IMR-90 (cell line): Measurements from ENCODE around the gene TNNT1. TPM values are rescaled to one million over a fixed set of nuclear protein-coding genes. Genes with fewer than 3 reads are reported as not detected.

ENCODE experiments used
- ATAC-seq: fragments of 200-7000 bp; cut with Tn5 transposase; 2 replicates; pipeline ENCODE4 v1.9.1; 2020; ENCODE audit warnings: low read depth, mild to moderate bottlenecking, moderate library complexity
- BruUV-seq: library from RNA; stranded (reverse); fragments of 400-500 nt; replicated peaks from 2 replicates; lab custom pipeline; 2021; lab: Mats Ljungman, UMichigan
- CTCF ChIA-PET: fragments of 300-600 bp; formaldehyde crosslinking; extraction: SDS; loops from one replicate; lab custom pipeline; 2021; ENCODE audit warnings: antibody characterized with exemption; lab: Yijun Ruan, JAX
- POLR2A ChIA-PET: fragments of 300-600 bp; sonication (Branson Sonifier 250); formaldehyde crosslinking; loops from one replicate; lab custom pipeline; 2022; ENCODE audit warnings: antibody characterized with exemption; ENCODE audit not compliant: unreplicated experiment; lab: Charles Lee
- DNase-seq: peaks from one replicate; pipeline ENCODE4 v3.0.0; 2013
- H2AFZ ChIP-seq: replicated peaks from 2 replicates; pipeline ENCODE3; 2013; ENCODE audit warnings: low read length, mild to moderate bottlenecking; ENCODE audit not compliant: poor library complexity
- H2AK5ac ChIP-seq: 2 replicates; pipeline ENCODE4 v1.6.1; 2013; ENCODE audit warnings: low read depth, low read length, inconsistent platforms
- H2AK9ac ChIP-seq: replicated peaks from 2 replicates; pipeline ENCODE3; 2013; ENCODE audit warnings: mild to moderate bottlenecking, low read depth, low read length, moderate library complexity; ENCODE audit not compliant: poor library complexity
- H2BK120ac ChIP-seq: 2 replicates; pipeline ENCODE4 v1.6.1; 2013; ENCODE audit warnings: low read depth, low read length, inconsistent platforms
- H2BK15ac ChIP-seq: 3 replicates; pipeline ENCODE4 v1.6.1; 2013; ENCODE audit warnings: low read depth, low read length, inconsistent platforms
- H2BK20ac ChIP-seq: 2 replicates; pipeline ENCODE4 v1.6.1; 2013; ENCODE audit warnings: low read depth, mild to moderate bottlenecking, inconsistent platforms, low read length, moderate library complexity
- H2BK5ac ChIP-seq: 2 replicates; pipeline ENCODE4 v1.6.1; 2013; ENCODE audit warnings: mild to moderate bottlenecking, low read depth, low read length, inconsistent platforms; ENCODE audit not compliant: poor library complexity, severe bottlenecking
- H3K14ac ChIP-seq: replicated peaks from 2 replicates; pipeline ENCODE4 v1.6.1; 2013; ENCODE audit warnings: low read depth, low read length, inconsistent platforms
- H3K18ac ChIP-seq: 2 replicates; pipeline ENCODE4 v1.6.1; 2013; ENCODE audit warnings: low read depth, low read length, control low read depth
- H3K23ac ChIP-seq: 2 replicates; pipeline ENCODE4 v1.6.1; 2013; ENCODE audit warnings: low read depth, low read length, inconsistent platforms
- H3K27ac ChIP-seq: 2 replicates; pipeline ENCODE4 v1.5.1; 2013; ENCODE audit warnings: mild to moderate bottlenecking, control low read depth, low read length; ENCODE audit not compliant: insufficient read depth
- H3K27me3 ChIP-seq: 2 replicates; pipeline ENCODE4 v1.6.1; 2013; ENCODE audit warnings: low read length; ENCODE audit not compliant: control insufficient read depth, insufficient read depth
- H3K36me3 ChIP-seq: 2 replicates; pipeline ENCODE4 v1.6.1; 2013; ENCODE audit warnings: low read length, mixed read lengths; ENCODE audit not compliant: control insufficient read depth, insufficient read depth
- H3K4ac ChIP-seq: 2 replicates; pipeline ENCODE4 v1.6.1; 2013; ENCODE audit warnings: low read depth, low read length, inconsistent platforms
- H3K4me1 ChIP-seq: 2 replicates; pipeline ENCODE4 v1.6.1; 2013; ENCODE audit warnings: low read length, mixed read lengths; ENCODE audit not compliant: control insufficient read depth, insufficient read depth
- H3K4me2 ChIP-seq: 2 replicates; pipeline ENCODE4 v1.6.1; 2013; ENCODE audit warnings: low read depth, mild to moderate bottlenecking, control low read depth, low read length, moderate library complexity
- H3K4me3 ChIP-seq: 2 replicates; pipeline ENCODE4 v1.5.1; 2013; ENCODE audit warnings: low read depth, mild to moderate bottlenecking, control low read depth, low read length, moderate library complexity; ENCODE audit not compliant: insufficient read depth
- H3K56ac ChIP-seq: 2 replicates; pipeline ENCODE4 v1.6.1; 2013; ENCODE audit warnings: low read length, inconsistent platforms; ENCODE audit not compliant: insufficient read depth; ENCODE audit errors: extremely low read depth
- H3K79me1 ChIP-seq, 2 experiments: 2 replicates each; pipeline ENCODE4 v1.6.1; 2013; ENCODE audit warnings: low read length in 2 of 2, inconsistent platforms in 1 of 2, low read depth in 1 of 2
- H3K9ac ChIP-seq: 2 replicates; pipeline ENCODE4 v1.6.1; 2013; ENCODE audit warnings: low read depth, low read length, control low read depth
- H3K9me1 ChIP-seq: 2 replicates; pipeline ENCODE4 v1.6.1; 2013; ENCODE audit warnings: low read length, inconsistent platforms; ENCODE audit not compliant: insufficient read depth
- H3K9me3 ChIP-seq: 2 replicates; pipeline ENCODE4 v1.6.1; 2013; ENCODE audit warnings: low read length; ENCODE audit not compliant: control insufficient read depth, insufficient read depth
- H4K20me1 ChIP-seq: 2 replicates; pipeline ENCODE4 v1.6.1; 2013; ENCODE audit warnings: low read length, inconsistent platforms; ENCODE audit not compliant: insufficient read depth
- H4K5ac ChIP-seq: 2 replicates; pipeline ENCODE4 v1.6.1; 2013; ENCODE audit warnings: mild to moderate bottlenecking, low read depth, low read length, control low read depth
- H4K8ac ChIP-seq, 2 experiments: 2 replicates each; pipeline ENCODE4 v1.6.1; 2013; ENCODE audit warnings: low read depth in 2 of 2, low read length in 2 of 2, control low read depth in 1 of 2, inconsistent platforms in 1 of 2
- H4K91ac ChIP-seq: 2 replicates; pipeline ENCODE4 v1.6.1; 2013; ENCODE audit warnings: low read depth, low read length, inconsistent platforms; ENCODE audit not compliant: insufficient read depth
- CEBPB ChIP-seq: IDR thresholded peaks from 2 replicates; pipeline ENCODE4 v1.6.1; 2012; ENCODE audit warnings: low read depth, low read length, improper control_type of control experiment
- CHD1 ChIP-seq: IDR thresholded peaks from 2 replicates; pipeline ENCODE4 v1.6.1; 2012; ENCODE audit warnings: low read depth, low read length, improper control_type of control experiment
- FOS ChIP-seq: fragments of 150-350 bp; IDR thresholded peaks from 2 replicates; pipeline ENCODE4 v1.6.1; 2016; ENCODE audit warnings: low read depth, low read length
- MAFK ChIP-seq: IDR thresholded peaks from 2 replicates; pipeline ENCODE4 v1.6.1; 2012; ENCODE audit warnings: low read depth, low read length, improper control_type of control experiment
- MAZ ChIP-seq: IDR thresholded peaks from 2 replicates; pipeline ENCODE4 v1.6.1; 2012; ENCODE audit warnings: low read depth, mild to moderate bottlenecking, low read length, improper control_type of control experiment, moderate library complexity, borderline replicate concordance
- MXI1 ChIP-seq: IDR thresholded peaks from 2 replicates; pipeline ENCODE4 v1.6.1; 2012; ENCODE audit warnings: low read depth, mild to moderate bottlenecking, low read length, moderate library complexity, borderline replicate concordance
- NFE2L2 ChIP-seq: fragments of 150-350 bp; IDR thresholded peaks from 2 replicates; pipeline ENCODE4 v1.6.1; 2016; ENCODE audit warnings: low read depth, mild to moderate bottlenecking, low read length
- RAD21 ChIP-seq: IDR thresholded peaks from 2 replicates; pipeline ENCODE4 v1.6.1; 2012; ENCODE audit warnings: low read length, improper control_type of control experiment
- RCOR1 ChIP-seq: IDR thresholded peaks from 2 replicates; pipeline ENCODE4 v1.6.1; 2012; ENCODE audit warnings: mild to moderate bottlenecking, low read length, improper control_type of control experiment; ENCODE audit not compliant: insufficient replicate concordance
- SMC3 ChIP-seq: fragments of 150-350 bp; IDR thresholded peaks from 2 replicates; pipeline ENCODE4 v1.6.1; 2016; ENCODE audit warnings: low read depth, mild to moderate bottlenecking, antibody characterized with exemption, low read length, moderate library complexity
- WGBS, 2 experiments: methylation state at CpG; one replicate each; pipeline versions ENCODE4 v1.1.5 to v1.1.7; 2013; ENCODE audit warnings: missing lambda C conversion rate in 2 of 2; ENCODE audit not compliant: insufficient read length in 1 of 2; ENCODE audit errors: extremely low coverage in 2 of 2; 5-methylcytosine and 5-hydroxymethylcytosine counted together
- dilution Hi-C: fragments of 300-500 bp; cut with HindIII; formaldehyde crosslinking; loops from one replicate; pipeline ENCODE4 v1.14.3; 2018; ENCODE audit warnings: low sequenced_read_pairs; ENCODE audit not compliant: unreplicated experiment
- in situ Hi-C: fragments of 300-500 bp; cut with MboI; formaldehyde crosslinking; loops from 3 replicates; pipeline ENCODE4 v1.14.3; 2019; ENCODE audit warnings: low sequenced_read_pairs, inconsistent platforms, mixed read lengths
- intact Hi-C: fragments of 100-400 bp; cut with micrococcal nuclease; formaldehyde crosslinking; loops from 2 replicates; pipeline ENCODE4 v1.10.0; 2022
- polyA plus RNA-seq, 3 experiments: library from polyadenylated mRNA; depleted of rRNA; stranded (reverse); fragments of >200 nt; gene quantifications; 2 replicates each; pipeline ENCODE4 v1.2.3, GENCODE V29; 2012; ENCODE audit warnings: low replicate concordance in 1 of 3
- total RNA-seq: library from RNA; depleted of rRNA; stranded (reverse); fragments of >200 nt; gene quantifications from 2 replicates; pipeline ENCODE4 v1.2.3, GENCODE V29; 2012
- TF ChIP-seq, protein P1 (sequence below): fragments of 150-350 bp; IDR thresholded peaks from 2 replicates; pipeline ENCODE4 v1.6.1; 2017; ENCODE audit warnings: mild to moderate bottlenecking, antibody characterized with exemption, low read length, low read depth
- TF ChIP-seq, protein P2 (sequence below): fragments of 150-350 bp; IDR thresholded peaks from 2 replicates; pipeline ENCODE4 v1.6.1; 2016; ENCODE audit warnings: low read depth, mild to moderate bottlenecking, low read length, moderate library complexity, borderline replicate concordance

Gene TNNT1
- total and polyA plus RNA-seq, 2 of the 4 experiments (the other 2 are of a cell fraction), result 1.3 to 2.6 TPM

DNA sequence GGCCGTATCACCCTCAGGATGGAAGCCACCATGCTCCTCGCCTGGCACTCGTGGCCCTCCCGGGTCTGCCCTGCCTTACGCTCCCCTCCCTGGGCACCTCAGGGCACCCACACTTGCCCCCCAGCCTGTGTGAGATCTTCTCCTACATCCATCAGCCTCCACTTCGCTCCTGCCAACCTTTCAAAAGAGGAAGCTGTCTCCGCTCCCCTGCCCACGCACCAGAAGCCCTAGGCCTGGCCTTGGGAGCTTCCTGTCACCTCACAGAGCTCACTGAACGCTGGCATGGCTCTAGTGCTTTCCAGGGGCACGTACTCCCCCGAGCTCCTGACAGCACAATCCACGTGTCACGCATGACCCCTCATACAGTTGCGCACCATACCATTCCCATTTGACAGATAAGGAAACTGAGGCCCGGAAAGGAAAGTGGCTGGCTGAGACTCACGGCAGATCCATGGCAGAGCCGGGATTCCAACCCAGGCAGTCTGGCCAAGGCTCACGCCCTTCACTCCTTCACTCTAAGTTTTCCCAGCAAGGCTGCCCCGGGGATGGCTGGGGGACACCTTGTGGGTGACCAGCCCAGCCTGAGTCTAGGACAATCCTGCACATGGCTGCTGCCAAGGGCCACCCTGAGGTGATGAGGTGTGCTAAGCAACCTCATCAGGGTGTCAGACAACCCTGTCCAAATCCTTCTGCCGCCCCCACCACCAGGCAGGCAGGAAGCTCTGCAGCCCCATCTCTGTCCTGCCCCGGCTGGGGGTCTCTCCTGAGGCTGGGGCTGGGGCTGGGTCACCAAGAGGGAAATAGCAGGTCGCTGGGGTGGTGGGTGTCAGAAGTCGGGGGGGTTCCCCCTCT lies 50.9 kb downstream of the TNNT1 start:
- dilution Hi-C loops, result no loop called here
- CTCF ChIA-PET, result interaction anchor here (1.0 kb wide), 1 partner anchor 9 kb away, joined by 3 read pairs; no protein-coding TSS in a partner anchor
- POLR2A ChIA-PET, result no interaction called here

More for the DNA sequence above, 50.9 kb downstream of the TNNT1 start:
- no peak overlapping the region for H3K4ac ChIP-seq
- H4K91ac ChIP-seq, result no peak overlapping the region
- no peak overlapping the region for H2AK5ac ChIP-seq
- H3K18ac ChIP-seq, result no peak overlapping the region
- BruUV-seq, result no TSS peak
- H3K27me3 ChIP-seq, result no peaks in the 10 kb centered on the region
- peaks cover 32% of the 10 kb centered on the region for H3K36me3 ChIP-seq
- peaks cover 3% of the 10 kb centered on the region for H4K20me1 ChIP-seq
- no peak overlapping the region for H2BK120ac ChIP-seq
- no peak overlapping the region for H3K4me2 ChIP-seq
- no peaks in the 10 kb centered on the region; the same call in 1 of the 2 replicates for H3K9me3 ChIP-seq
- H3K23ac ChIP-seq, result no peak overlapping the region
- H3K9ac ChIP-seq, result no peak overlapping the region
- no peak overlapping the region for H2BK15ac ChIP-seq
- DNase-seq (no peak), ATAC-seq (no peak)
- in situ Hi-C loops, result no loop called here
- intact Hi-C loops, result no loop called here
- no peak overlapping the region for H3K56ac ChIP-seq
- no peaks in the 10 kb centered on the region for H3K4me1 ChIP-seq
- peaks cover 5 to 21% of the 10 kb centered on the region in 2 experiments for H3K79me1 ChIP-seq
- no peaks in the 10 kb centered on the region for H3K9me1 ChIP-seq
- H4K8ac ChIP-seq, result no peak overlapping the region
- WGBS, 2 experiments, result 97% methylated on average over 10 of the region's 23 CpGs; no CpG with 5 or more reads in 1 of the 2 experiments
- H3K27ac ChIP-seq, result no peak overlapping the region
- H2AFZ ChIP-seq, result no peak overlapping the region
- TF ChIP-seq MXI1 (no peak), CHD1 (no peak), NFE2L2 (no peak), MAFK (no peak), RCOR1 (no peak), FOS (no peak), RAD21 (no peak), MAZ (no peak), CEBPB (no peak), SMC3 (no peak)
- TF ChIP-seq, protein P1, sequence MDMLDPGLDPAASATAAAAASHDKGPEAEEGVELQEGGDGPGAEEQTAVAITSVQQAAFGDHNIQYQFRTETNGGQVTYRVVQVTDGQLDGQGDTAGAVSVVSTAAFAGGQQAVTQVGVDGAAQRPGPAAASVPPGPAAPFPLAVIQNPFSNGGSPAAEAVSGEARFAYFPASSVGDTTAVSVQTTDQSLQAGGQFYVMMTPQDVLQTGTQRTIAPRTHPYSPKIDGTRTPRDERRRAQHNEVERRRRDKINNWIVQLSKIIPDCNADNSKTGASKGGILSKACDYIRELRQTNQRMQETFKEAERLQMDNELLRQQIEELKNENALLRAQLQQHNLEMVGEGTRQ, result no peak
- TF ChIP-seq, protein P2, sequence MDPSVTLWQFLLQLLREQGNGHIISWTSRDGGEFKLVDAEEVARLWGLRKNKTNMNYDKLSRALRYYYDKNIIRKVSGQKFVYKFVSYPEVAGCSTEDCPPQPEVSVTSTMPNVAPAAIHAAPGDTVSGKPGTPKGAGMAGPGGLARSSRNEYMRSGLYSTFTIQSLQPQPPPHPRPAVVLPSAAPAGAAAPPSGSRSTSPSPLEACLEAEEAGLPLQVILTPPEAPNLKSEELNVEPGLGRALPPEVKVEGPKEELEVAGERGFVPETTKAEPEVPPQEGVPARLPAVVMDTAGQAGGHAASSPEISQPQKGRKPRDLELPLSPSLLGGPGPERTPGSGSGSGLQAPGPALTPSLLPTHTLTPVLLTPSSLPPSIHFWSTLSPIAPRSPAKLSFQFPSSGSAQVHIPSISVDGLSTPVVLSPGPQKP, result no peak
- no peak overlapping the region for H2BK5ac ChIP-seq
- no peak overlapping the region for H3K4me3 ChIP-seq
- H2AK9ac ChIP-seq, result no peak overlapping the region
- no peak overlapping the region for H2BK20ac ChIP-seq
- H4K5ac ChIP-seq, result no peak overlapping the region
- H3K14ac ChIP-seq, result no peak overlapping the region
